Glutamatergic neuron (in vitro differentiated cells): ENCODE results near the gene MSI2. TPM values are rescaled to one million over a fixed set of nuclear protein-coding genes. Genes with fewer than 3 reads are reported as not detected.

Experiments
- DNase-seq: peaks from one replicate; pipeline ENCODE4 v3.0.0; 2022
- H3K27ac Mint-ChIP-seq: one replicate; pipeline ENCODE4 v1.8.0; 2020; ENCODE audit warnings: mild to moderate bottlenecking, mixed read lengths, inconsistent platforms; ENCODE audit not compliant: unreplicated experiment
- H3K27me3 Mint-ChIP-seq: one replicate; pipeline ENCODE4 v1.8.0; 2020; ENCODE audit warnings: mild to moderate bottlenecking, moderate library complexity, mixed read lengths, inconsistent platforms; ENCODE audit not compliant: unreplicated experiment
- H3K36me3 Mint-ChIP-seq: one replicate; pipeline ENCODE4 v1.8.0; 2020; ENCODE audit warnings: mild to moderate bottlenecking, mixed read lengths, inconsistent platforms; ENCODE audit not compliant: unreplicated experiment
- H3K4me1 Mint-ChIP-seq: one replicate; pipeline ENCODE4 v1.8.0; 2020; ENCODE audit warnings: mild to moderate bottlenecking, low read depth, mixed read lengths, inconsistent platforms; ENCODE audit not compliant: unreplicated experiment
- H3K4me3 Mint-ChIP-seq: one replicate; pipeline ENCODE4 v1.8.0; 2020; ENCODE audit warnings: mild to moderate bottlenecking, mixed read lengths, inconsistent platforms; ENCODE audit not compliant: unreplicated experiment
- H3K9me3 Mint-ChIP-seq: one replicate; pipeline ENCODE4 v1.8.0; 2020; ENCODE audit warnings: mild to moderate bottlenecking, moderate library complexity, mixed read lengths, inconsistent platforms; ENCODE audit not compliant: unreplicated experiment
- CTCF ChIP-seq: fragments of 200-600 bp; sonication (generic); IDR thresholded peaks from one replicate; pipeline ENCODE4 v1.5.0; 2021; ENCODE audit not compliant: partially characterized antibody, unreplicated experiment
- total RNA-seq: library from RNA; stranded (reverse); fragmentation: NEBNext Ultra II Directional; extraction: Animal tissue kit (Norgen Biotek cat#: 25700); gene quantifications from one replicate; pipeline ENCODE4 v1.2.1, GENCODE V29; 2021; ENCODE audit not compliant: unreplicated experiment

MSI2 gene
- total RNA-seq, 1 donor from 2014 or later = 141 TPM

GRCh38 chr17:57357830-57358430, 101.6 kb downstream of the MSI2 start:
- no peak for TF ChIP-seq CTCF
- peaks cover 21% of the 10 kb centered on the region for H3K4me1 Mint-ChIP-seq
- peaks cover 2% of the 10 kb centered on the region for H3K9me3 Mint-ChIP-seq
- peaks cover 5% of the 10 kb centered on the region for H3K36me3 Mint-ChIP-seq
- H3K27ac Mint-ChIP-seq = no peak overlapping the region
- H3K27me3 Mint-ChIP-seq = peaks cover 3% of the 10 kb centered on the region
- no peak for DNase-seq
- no peak overlapping the region for H3K4me3 Mint-ChIP-seq

GRCh38 chr17:57360266-57360665, 103.9 kb downstream of the MSI2 start:
- peaks cover 2% of the 10 kb centered on the region for H3K27me3 Mint-ChIP-seq
- H3K9me3 Mint-ChIP-seq = peaks cover 3% of the 10 kb centered on the region
- no peaks in the 10 kb centered on the region for H3K36me3 Mint-ChIP-seq
- peaks cover 30% of the 10 kb centered on the region for H3K4me1 Mint-ChIP-seq
- no peak for TF ChIP-seq CTCF
- H3K4me3 Mint-ChIP-seq = no peak overlapping the region
- no peak overlapping the region for H3K27ac Mint-ChIP-seq
- no peak for DNase-seq

- no peaks in the 10 kb centered on the region for H3K36me3 Mint-ChIP-seq
- no peak for TF ChIP-seq CTCF
- DNase-seq = no peak
- H3K4me3 Mint-ChIP-seq = no peak overlapping the region
- H3K27me3 Mint-ChIP-seq = peaks cover 5% of the 10 kb centered on the region
- H3K27ac Mint-ChIP-seq = no peak overlapping the region
- H3K9me3 Mint-ChIP-seq = peaks cover 5% of the 10 kb centered on the region
- peaks cover 28% of the 10 kb centered on the region for H3K4me1 Mint-ChIP-seq
Measured at GRCh38 chr17:57362797-57363556, 106.7 kb downstream of the MSI2 start.

- no peak overlapping the region for H3K4me3 Mint-ChIP-seq
- DNase-seq = no peak
- H3K27me3 Mint-ChIP-seq = peaks cover 5% of the 10 kb centered on the region
- TF ChIP-seq CTCF = no peak
- H3K27ac Mint-ChIP-seq = no peak overlapping the region
- no peaks in the 10 kb centered on the region for H3K36me3 Mint-ChIP-seq
- peaks cover 24% of the 10 kb centered on the region for H3K4me1 Mint-ChIP-seq
- peaks cover 5% of the 10 kb centered on the region for H3K9me3 Mint-ChIP-seq
Measured at GRCh38 chr17:57363580-57363979, 107.3 kb downstream of the MSI2 start.

GRCh38 chr17:57363998-57364643, 107.8 kb downstream of the MSI2 start:
- TF ChIP-seq CTCF = no peak
- Mint-ChIP-seq H3K27ac (no peak overlapping the region), H3K27me3 (peaks cover 5% of the 10 kb centered on the region), H3K4me3 (no peak overlapping the region), H3K36me3 (no peaks in the 10 kb centered on the region), H3K4me1 (peaks cover 28% of the 10 kb centered on the region), H3K9me3 (peaks cover 5% of the 10 kb centered on the region)
- DNase-seq = no peak
